Osteoblast (primary cell): Measurements from ENCODE around the gene DYRK1B. TPM values are rescaled to one million over a fixed set of nuclear protein-coding genes. Genes with fewer than 3 reads are reported as not detected.

ENCODE experiments used
- DNase-seq: peaks from one replicate; pipeline ENCODE4 v3.0.0; 2011; ENCODE audit warnings: low spot score, mixed read lengths; ENCODE audit not compliant: insufficient read length; ENCODE audit errors: missing footprints
- H2AFZ ChIP-seq: 2 replicates; pipeline ENCODE4 v1.6.0; 2011; ENCODE audit warnings: mild to moderate bottlenecking, low read length
- H3K27ac ChIP-seq: 2 replicates; pipeline ENCODE4 v1.5.1; 2011; ENCODE audit warnings: mild to moderate bottlenecking, low read depth, low read length, moderate library complexity
- H3K27me3 ChIP-seq: 2 replicates; pipeline ENCODE4 v1.6.0; 2012; ENCODE audit warnings: mild to moderate bottlenecking, control low read depth, inconsistent platforms, low read length, moderate library complexity; ENCODE audit not compliant: insufficient read depth
- H3K36me3 ChIP-seq: 2 replicates; pipeline ENCODE4 v1.5.1; 2011; ENCODE audit warnings: mild to moderate bottlenecking, low read length, control low read depth, moderate library complexity; ENCODE audit not compliant: insufficient read depth
- H3K4me1 ChIP-seq: 2 replicates; pipeline ENCODE4 v1.5.1; 2011; ENCODE audit warnings: mild to moderate bottlenecking, low read length, control low read depth, moderate library complexity; ENCODE audit not compliant: insufficient read depth
- H3K4me2 ChIP-seq: 2 replicates; pipeline ENCODE4 v1.6.0; 2011; ENCODE audit warnings: mild to moderate bottlenecking, low read length; ENCODE audit not compliant: insufficient read depth
- H3K4me3 ChIP-seq: fragments of 200-600 bp; sonication (generic); 3 replicates; pipeline ENCODE4 v1.5.1; 2012; ENCODE audit warnings: mild to moderate bottlenecking, low read length, inconsistent platforms; ENCODE audit not compliant: insufficient read depth
- H3K79me2 ChIP-seq: 2 replicates; pipeline ENCODE4 v1.6.0; 2012; ENCODE audit warnings: mild to moderate bottlenecking, low read length, control low read depth, inconsistent platforms; ENCODE audit not compliant: insufficient read depth
- H3K9me3 ChIP-seq: 2 replicates; pipeline ENCODE4 v1.5.1; 2011; ENCODE audit warnings: low read depth, low read length, control low read depth
- H4K20me1 ChIP-seq: 2 replicates; pipeline ENCODE4 v1.6.0; 2012; ENCODE audit warnings: mild to moderate bottlenecking, low read length, control low read depth; ENCODE audit not compliant: insufficient read depth
- CTCF ChIP-seq: IDR thresholded peaks from 2 replicates; pipeline ENCODE4 v1.5.1; 2011; ENCODE audit warnings: mild to moderate bottlenecking, low read depth, low read length, moderate library complexity; ENCODE audit errors: extremely low read depth
- total RNA-seq: library from RNA; depleted of rRNA; stranded (reverse); fragments of >200 nt; gene quantifications from 2 replicates; pipeline ENCODE4 v1.2.3, GENCODE V29; 2012

DYRK1B gene
- total RNA-seq, 1 donor, result 19.5 TPM

- DNase-seq, result no peak
- H3K4me1 ChIP-seq, result no peaks in the 10 kb centered on the region
- no peak overlapping the region for H3K27ac ChIP-seq
- H3K4me3 ChIP-seq, result no peak overlapping the region
- no peak overlapping the region for H3K4me2 ChIP-seq
- H3K36me3 ChIP-seq, result no peaks in the 10 kb centered on the region
- TF ChIP-seq CTCF, result no peak
- H2AFZ ChIP-seq, result no peak overlapping the region
- H3K79me2 ChIP-seq, result no peaks in the 10 kb centered on the region
- no peaks in the 10 kb centered on the region for H3K9me3 ChIP-seq
- no peaks in the 10 kb centered on the region for H4K20me1 ChIP-seq
- H3K27me3 ChIP-seq, result peaks cover 4% of the 10 kb centered on the region
Observed at GRCh38 chr19:39802958-39803357, 31.0 kb downstream of the DYRK1B start.

DNA sequence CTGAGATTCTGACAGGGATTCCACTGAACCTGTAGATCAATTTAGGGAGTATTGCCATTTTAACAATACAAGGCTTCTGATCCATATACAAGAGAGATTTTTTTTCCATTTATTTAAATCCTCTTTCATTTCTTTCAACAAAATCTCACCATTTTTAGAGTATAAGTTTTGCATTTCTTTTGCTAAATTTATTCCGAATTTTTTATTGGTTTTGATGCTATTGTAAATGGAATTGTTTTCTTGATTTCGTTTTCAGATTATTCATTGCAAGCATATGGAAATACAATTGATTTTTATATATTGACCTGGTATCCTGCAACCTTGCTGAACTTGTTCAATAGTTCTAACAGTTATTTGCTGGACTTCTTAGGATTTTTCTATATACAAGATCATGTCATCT, 36.9 kb downstream of the DYRK1B start:
- Histone ChIP-seq H3K4me2 (no peak overlapping the region), H4K20me1 (no peaks in the 10 kb centered on the region), H3K4me3 (no peak overlapping the region), H3K9me3 (no peaks in the 10 kb centered on the region), H3K27ac (no peak overlapping the region), H3K36me3 (no peaks in the 10 kb centered on the region), H2AFZ (no peak overlapping the region), H3K79me2 (no peaks in the 10 kb centered on the region), H3K27me3 (peaks cover 18% of the 10 kb centered on the region), H3K4me1 (no peaks in the 10 kb centered on the region)
- TF ChIP-seq CTCF, result no peak
- DNase-seq, result no peak

- H3K27ac ChIP-seq, result no peak overlapping the region
- no peak overlapping the region for H3K4me3 ChIP-seq
- H4K20me1 ChIP-seq, result no peaks in the 10 kb centered on the region
- H3K79me2 ChIP-seq, result no peaks in the 10 kb centered on the region
- no peak overlapping the region for H2AFZ ChIP-seq
- no peaks in the 10 kb centered on the region for H3K36me3 ChIP-seq
- no peak overlapping the region for H3K4me2 ChIP-seq
- DNase-seq, result no peak
- H3K27me3 ChIP-seq, result peaks cover 18% of the 10 kb centered on the region
- no peaks in the 10 kb centered on the region for H3K9me3 ChIP-seq
- no peaks in the 10 kb centered on the region for H3K4me1 ChIP-seq
- no peak for TF ChIP-seq CTCF
Observed at GRCh38 chr19:39796000-39796498, 37.9 kb downstream of the DYRK1B start.

- Histone ChIP-seq H3K27me3 (peaks cover 18% of the 10 kb centered on the region), H3K9me3 (no peaks in the 10 kb centered on the region), H3K4me3 (no peak overlapping the region), H3K27ac (no peak overlapping the region), H4K20me1 (no peaks in the 10 kb centered on the region), H2AFZ (no peak overlapping the region), H3K4me1 (no peaks in the 10 kb centered on the region), H3K36me3 (no peaks in the 10 kb centered on the region), H3K4me2 (no peak overlapping the region), H3K79me2 (no peaks in the 10 kb centered on the region)
- TF ChIP-seq CTCF, result no peak
- DNase-seq, result no peak
Observed at GRCh38 chr19:39795001-39795400, 39.0 kb downstream of the DYRK1B start.
